Muscle layer of colon (tissue), 2 donors: ENCODE data around the gene LRRIQ3.

Experiments
- H3K27ac ChIP-seq: one replicate; pipeline ENCODE4 v1.7.0; 2013; ENCODE audit warnings: low read depth, mild to moderate bottlenecking, low read length, moderate library complexity
- H3K27me3 ChIP-seq, 2 donors: one replicate each; pipeline ENCODE4 v1.7.0; 2013; ENCODE audit warnings: low read length in 2 of 2, mild to moderate bottlenecking in 2 of 2; ENCODE audit not compliant: insufficient read depth in 2 of 2, control insufficient read depth in 1 of 2
- H3K36me3 ChIP-seq: one replicate; pipeline ENCODE4 v1.7.0; 2013; ENCODE audit warnings: mild to moderate bottlenecking, low read length; ENCODE audit not compliant: insufficient read depth
- H3K4me1 ChIP-seq: one replicate; pipeline ENCODE4 v1.7.0; 2013; ENCODE audit warnings: mild to moderate bottlenecking, low read length; ENCODE audit not compliant: insufficient read depth
- H3K4me3 ChIP-seq, 2 donors: one replicate each; pipeline ENCODE4 v1.7.0; 2013; ENCODE audit warnings: low read length in 2 of 2, low read depth in 1 of 2, mild to moderate bottlenecking in 1 of 2, moderate library complexity in 1 of 2
- H3K9ac ChIP-seq: one replicate; pipeline ENCODE4 v1.7.0; 2013; ENCODE audit warnings: low read length
- H3K9me3 ChIP-seq: one replicate; pipeline ENCODE4 v1.7.0; 2013; ENCODE audit warnings: mild to moderate bottlenecking, low read length
- donor health status: abdominal sarcoma.
- donor health status: Adenocarcinoma of cecum.

Gene LRRIQ3

GRCh38 chr1:74003806-74004205 is 194.2 kb downstream of the LRRIQ3 start:
- H3K27me3 ChIP-seq, result no peaks in the 10 kb centered on the region
- H3K9ac ChIP-seq, result no peak overlapping the region
- H3K4me1 ChIP-seq, result no peaks in the 10 kb centered on the region
- no peaks in the 10 kb centered on the region for H3K9me3 ChIP-seq
- no peak overlapping the region for H3K27ac ChIP-seq
- no peak overlapping the region for H3K4me3 ChIP-seq
- H3K36me3 ChIP-seq, result no peaks in the 10 kb centered on the region

- H3K9ac ChIP-seq, result no peak overlapping the region
- H3K9me3 ChIP-seq, result no peaks in the 10 kb centered on the region
- no peaks in the 10 kb centered on the region for H3K4me1 ChIP-seq
- no peak overlapping the region for H3K27ac ChIP-seq
- no peak overlapping the region for H3K4me3 ChIP-seq
- no peaks in the 10 kb centered on the region for H3K27me3 ChIP-seq
- H3K36me3 ChIP-seq, result no peaks in the 10 kb centered on the region
Observed at GRCh38 chr1:73998348-73998959, 199.5 kb downstream of the LRRIQ3 start.

GRCh38 chr1:73980324-73981040 is 217.5 kb downstream of the LRRIQ3 start:
- H3K27ac ChIP-seq, result no peak overlapping the region
- no peaks in the 10 kb centered on the region for H3K9me3 ChIP-seq
- no peaks in the 10 kb centered on the region for H3K27me3 ChIP-seq
- H3K9ac ChIP-seq, result no peak overlapping the region
- H3K36me3 ChIP-seq, result no peaks in the 10 kb centered on the region
- no peak overlapping the region for H3K4me3 ChIP-seq
- H3K4me1 ChIP-seq, result no peaks in the 10 kb centered on the region

GRCh38 chr1:73979684-73980083 is 218.3 kb downstream of the LRRIQ3 start:
- H3K9ac ChIP-seq, result no peak overlapping the region

GRCh38 chr1:73978964-73979363 is 219.0 kb downstream of the LRRIQ3 start:
- Histone ChIP-seq H3K9ac (no peak overlapping the region), H3K27ac (no peak overlapping the region), H3K36me3 (no peaks in the 10 kb centered on the region), H3K4me3 (no peak overlapping the region), H3K27me3 (no peaks in the 10 kb centered on the region), H3K9me3 (no peaks in the 10 kb centered on the region), H3K4me1 (no peaks in the 10 kb centered on the region)

More at GRCh38 chr1:73979684-73980083, 218.3 kb downstream of the LRRIQ3 start:
- H3K9me3 ChIP-seq, result no peaks in the 10 kb centered on the region
- H3K27ac ChIP-seq, result no peak overlapping the region
- H3K36me3 ChIP-seq, result no peaks in the 10 kb centered on the region
- H3K27me3 ChIP-seq, result no peaks in the 10 kb centered on the region
- H3K4me3 ChIP-seq, result no peak overlapping the region
- H3K4me1 ChIP-seq, result no peaks in the 10 kb centered on the region
